MV-4-11 (cell line): ENCODE measurements around the gene CLSTN1.

ENCODE experiments used
- DNase-seq: peaks from one replicate; lab custom pipeline; 2025; lab: John Stamatoyannopoulos, UW

CLSTN1 gene

GRCh38 chr1:9850442-9851162 lies 26.8 kb upstream of the CLSTN1 start:
- DNase-seq, result no peak

- DNase-seq, result peak; percentile 71
These were observed 26.1 kb upstream of the CLSTN1 start for GRCh38 chr1:9849691-9850441.

GRCh38 chr1:9848022-9848421 lies 24.3 kb upstream of the CLSTN1 start:
- no peak for DNase-seq

DNA sequence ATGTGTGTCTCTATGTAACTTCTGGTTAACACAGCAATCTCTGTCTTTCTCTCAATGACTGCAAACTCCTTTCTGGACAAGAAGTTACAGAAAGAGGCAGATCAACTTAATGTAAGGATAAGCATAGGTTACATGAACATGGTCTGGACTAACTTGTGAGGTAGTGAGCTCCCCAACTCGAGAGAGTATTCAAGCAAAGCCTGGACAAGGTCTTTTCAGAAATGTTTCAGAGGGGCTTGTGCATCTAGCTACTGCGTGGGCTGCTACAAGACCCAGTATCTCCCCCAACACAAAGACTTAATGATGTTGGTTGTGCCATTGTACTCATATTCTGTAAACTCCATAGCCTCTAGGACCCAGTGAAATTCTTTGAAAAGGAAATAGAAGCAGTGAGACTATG lies 23.5 kb upstream of the CLSTN1 start:
- DNase-seq, result no peak

GRCh38 chr1:9846611-9847171 lies 22.9 kb upstream of the CLSTN1 start:
- no peak for DNase-seq

DNA sequence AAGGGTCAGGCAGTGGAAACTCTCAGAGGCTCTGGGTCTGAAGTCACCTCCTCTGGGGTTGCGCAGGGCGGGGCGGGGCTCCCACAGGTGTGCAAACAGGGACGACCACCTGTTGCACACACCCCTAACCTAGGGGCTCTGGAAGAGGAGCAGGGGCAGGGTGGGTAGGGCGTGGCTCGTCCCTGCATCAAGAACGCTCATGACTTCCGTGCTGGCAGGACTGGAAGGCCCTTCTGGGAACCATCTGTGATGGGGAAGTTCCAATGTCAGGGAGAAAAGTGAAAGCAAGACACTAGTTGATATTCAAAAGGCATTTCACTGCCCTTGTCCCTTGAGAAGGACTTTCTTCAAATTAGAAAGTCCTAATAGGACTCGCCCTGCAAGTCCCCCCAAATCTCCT lies 22.1 kb upstream of the CLSTN1 start:
- DNase-seq, result peak; percentile 21

DNA sequence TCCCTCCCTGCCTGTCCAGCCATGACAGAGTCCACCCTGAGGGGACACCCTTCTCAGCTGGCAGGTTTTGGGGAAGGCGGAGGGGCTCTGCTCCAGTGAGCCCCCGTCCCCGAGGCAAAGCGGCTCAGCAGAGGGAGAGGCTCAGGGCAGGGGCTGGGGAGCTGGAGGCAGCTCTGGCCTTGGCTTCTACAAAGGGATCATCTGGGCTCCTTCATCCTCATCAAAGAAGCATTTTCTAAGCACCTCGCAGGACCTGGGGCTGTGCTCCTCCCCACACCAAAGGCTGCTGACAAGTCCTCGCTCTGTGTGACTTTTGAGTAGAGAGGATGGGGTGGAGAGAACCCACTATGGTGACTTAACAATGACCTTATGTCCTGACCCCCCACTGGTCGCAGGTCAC lies 21.0 kb upstream of the CLSTN1 start:
- DNase-seq, result no peak

GRCh38 chr1:9844106-9844505 lies 20.3 kb upstream of the CLSTN1 start:
- no peak for DNase-seq

DNA sequence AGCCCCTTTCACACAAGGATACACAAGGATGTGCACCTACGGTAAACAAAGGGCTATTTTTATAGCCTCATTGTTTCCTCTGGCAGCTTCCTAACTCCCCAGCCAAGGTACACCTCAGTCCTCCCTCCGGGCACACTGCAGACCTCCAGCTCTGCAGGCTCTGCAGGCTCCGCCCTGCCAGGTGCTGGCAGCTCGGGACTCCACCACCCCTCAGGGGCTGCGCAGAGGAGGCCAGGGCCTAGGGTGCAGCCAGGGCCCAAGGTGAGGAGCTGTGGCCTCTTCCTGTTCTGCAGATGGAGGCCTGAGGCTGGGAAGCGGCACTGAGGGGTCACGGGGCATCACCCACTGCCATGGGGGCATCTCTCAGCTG lies 19.8 kb upstream of the CLSTN1 start:
- DNase-seq, result no peak

- DNase-seq, result no peak
These were observed 19.2 kb upstream of the CLSTN1 start for GRCh38 chr1:9842781-9843575.

DNA sequence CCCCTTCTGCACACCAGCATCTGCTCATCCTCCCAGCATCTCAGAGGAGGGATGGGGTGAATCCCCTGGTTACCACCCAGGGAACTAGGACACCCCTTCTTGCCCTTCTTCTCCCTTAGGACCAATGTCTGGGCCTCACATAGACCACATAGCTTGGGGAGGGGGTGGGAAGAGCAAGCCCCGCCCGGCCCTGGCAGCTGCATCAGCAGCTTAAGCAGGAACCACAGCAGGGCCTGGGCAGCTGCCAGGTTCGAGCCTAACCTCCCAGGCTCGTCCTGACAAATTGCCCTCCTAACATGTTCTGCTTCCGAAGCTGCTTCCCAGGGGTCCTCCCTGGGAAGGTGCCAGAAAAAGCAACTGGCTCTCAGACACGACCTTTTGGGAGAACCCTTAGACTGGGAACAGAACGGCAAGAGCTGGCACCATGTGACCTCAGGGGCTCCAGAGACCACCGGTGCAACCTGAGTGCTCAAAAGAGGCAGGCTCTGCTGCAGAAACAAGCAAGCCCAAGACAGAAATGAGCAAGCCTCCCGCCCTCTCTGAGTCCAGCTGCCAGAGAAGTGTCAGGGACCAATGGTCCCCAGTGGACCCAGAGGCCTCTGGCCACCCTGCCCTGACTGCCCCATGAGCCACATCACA lies 18.4 kb upstream of the CLSTN1 start:
- DNase-seq, result no peak

GRCh38 chr1:9841460-9841859 lies 17.7 kb upstream of the CLSTN1 start:
- DNase-seq, result no peak

DNA sequence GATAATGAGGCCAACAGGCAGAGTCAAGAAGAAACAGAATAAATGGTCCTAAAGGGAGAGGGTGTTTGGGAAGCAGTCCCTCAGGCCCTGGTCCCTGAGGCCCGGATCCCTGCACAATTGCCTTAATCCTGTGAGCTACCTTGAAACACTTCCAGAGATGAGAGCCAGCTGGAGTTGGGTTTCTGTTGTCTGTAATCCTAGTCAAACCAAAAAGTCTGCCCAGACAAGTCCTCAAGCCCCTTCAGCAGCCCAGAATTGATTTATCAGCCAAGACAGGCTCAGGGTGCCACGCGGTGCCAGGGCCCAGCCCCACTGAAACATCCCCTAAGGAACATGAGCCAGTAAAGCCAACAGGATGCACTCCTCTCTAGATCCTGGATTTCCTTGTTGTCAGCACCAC lies 16.4 kb upstream of the CLSTN1 start:
- no peak for DNase-seq

GRCh38 chr1:9838946-9839345 lies 15.2 kb upstream of the CLSTN1 start:
- no peak for DNase-seq

- no peak for DNase-seq
These were observed 12.8 kb upstream of the CLSTN1 start for GRCh38 chr1:9836632-9836960.

DNA sequence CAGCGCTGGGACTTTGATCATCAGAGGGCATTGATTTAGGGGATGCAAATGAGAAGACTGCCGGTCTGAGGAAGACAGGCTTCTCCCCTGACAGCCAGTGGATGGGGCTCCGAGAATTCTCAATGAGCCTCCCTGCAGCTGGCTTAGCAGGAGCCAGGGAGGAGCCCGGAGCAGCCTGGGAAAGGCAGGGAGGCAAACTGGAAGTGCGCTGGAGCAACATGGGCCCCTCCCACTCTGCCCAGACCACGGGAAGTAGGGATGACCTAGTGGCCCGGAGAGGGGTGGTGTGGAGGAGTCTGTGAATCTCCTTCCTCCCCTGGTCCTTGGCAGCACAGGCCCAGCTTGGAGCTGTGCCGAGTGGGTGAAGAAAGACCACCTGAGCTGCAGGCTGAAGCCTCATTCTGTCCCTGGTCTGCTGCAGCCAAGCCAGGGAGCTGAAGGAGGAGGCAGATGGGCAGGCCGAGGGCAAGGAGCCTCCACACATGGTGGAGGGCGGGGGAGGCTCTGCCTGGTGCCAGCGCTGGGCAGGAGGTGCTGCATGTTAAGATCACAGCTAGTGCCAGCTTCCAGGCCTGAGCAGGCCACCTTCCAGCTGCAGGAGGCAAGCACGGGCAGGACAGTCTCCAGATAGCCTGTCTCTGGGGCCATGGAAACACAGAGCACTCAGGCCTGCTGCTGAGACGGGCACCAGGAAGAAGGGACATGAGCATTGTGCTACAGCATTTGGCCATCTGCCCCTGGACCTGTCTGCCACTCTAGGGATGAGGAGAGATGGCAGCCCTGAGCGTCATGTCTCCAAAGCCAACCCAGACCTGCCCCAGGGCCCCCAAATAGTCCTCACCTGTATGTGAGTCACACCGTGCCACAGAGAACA lies 12.2 kb upstream of the CLSTN1 start:
- no peak for DNase-seq

GRCh38 chr1:9835404-9835757 lies 11.6 kb upstream of the CLSTN1 start:
- no peak for DNase-seq

DNA sequence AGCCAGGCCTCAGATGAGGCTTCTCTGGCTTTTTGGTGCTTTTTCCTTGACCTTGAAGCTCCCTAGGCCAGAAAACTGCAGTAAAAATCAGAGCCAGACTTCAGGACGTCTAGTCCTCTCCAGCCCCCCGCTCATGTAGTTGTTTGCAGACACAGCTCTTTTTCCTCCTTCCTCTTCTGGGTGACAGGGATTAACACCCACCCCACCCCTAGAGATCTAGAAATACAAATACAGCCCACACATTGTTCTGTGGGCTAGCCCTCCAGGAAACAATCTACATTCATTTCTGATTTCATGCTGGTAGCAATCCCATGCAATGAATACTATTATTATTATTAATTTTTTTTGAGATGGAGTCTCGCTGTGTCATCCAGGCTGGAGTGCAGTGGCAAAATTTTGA lies 9.9 kb upstream of the CLSTN1 start:
- DNase-seq, result peak; percentile 19

DNA sequence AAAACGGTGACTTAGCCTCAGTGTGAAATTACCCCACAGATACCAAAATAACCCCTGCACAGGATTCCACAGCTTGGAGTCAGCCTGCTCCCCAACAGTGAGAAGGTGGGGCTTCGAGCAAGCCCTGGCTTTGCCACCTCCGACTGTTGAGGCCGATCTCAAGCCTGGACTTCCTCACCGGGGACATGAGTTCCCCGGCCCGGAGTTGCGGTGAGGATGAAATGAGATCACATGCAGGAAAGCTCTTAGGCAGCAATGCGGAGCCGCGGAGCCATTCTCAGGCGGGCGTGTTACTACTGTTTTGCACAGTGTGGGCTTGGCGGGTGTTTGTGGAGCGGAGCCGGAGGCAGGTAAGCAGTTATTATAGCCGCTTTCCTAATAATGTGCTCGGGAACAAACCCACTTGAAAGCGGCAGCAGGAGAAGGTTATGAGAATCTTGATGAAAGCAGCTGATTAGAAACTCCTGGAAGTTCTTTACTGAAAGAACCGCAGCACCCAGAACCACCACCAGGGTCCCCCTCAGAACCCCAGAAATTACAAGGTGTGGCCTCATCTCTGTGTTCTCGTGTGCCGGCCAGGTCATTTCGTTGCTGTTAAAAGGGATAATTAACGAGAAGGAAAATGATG lies 3.9 kb upstream of the CLSTN1 start:
- peak; percentile 33 for DNase-seq

- no peak for DNase-seq
These were observed 2.9 kb upstream of the CLSTN1 start for GRCh38 chr1:9826616-9827015.

DNA sequence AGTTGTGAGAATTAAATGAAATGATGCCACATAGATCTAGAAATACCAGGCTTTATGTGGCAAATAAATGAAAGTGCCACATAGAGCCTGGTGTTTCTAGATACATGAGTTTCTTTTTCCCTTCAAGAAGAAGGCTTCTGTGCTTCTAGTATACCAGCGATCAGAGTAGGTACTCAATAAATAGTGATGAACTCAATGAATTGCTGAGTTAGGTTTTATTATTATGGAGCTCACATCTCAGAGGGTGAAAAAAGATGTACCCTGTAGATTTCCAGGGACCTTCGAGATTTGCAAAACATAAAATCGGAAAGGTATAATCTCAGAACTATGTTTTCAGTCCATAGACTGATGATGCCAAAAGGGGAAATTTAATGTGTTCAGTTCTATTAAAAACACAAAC lies 2.3 kb upstream of the CLSTN1 start:
- DNase-seq, result no peak
